ENCODE results near the gene ATOSB.

Gene ATOSB

DNA sequence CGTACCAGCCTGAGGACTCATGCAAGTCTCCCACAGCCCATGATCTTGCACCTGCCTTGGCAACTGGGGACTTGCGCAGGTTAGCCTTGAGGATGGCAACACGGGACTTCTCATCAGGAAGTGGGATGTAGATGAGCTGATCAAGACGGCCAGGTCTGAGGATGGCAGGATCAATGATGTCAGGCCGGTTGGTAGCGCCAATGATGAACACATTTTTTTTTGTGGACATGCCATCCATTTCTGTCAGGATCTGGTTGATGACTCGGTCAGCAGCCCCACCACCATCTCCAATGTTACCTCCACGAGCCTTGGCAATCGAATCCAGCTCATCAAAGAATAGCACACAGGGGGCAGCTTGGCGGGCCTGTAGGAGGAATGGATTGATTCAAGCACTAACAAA lies 56.2 kb downstream of the ATOSB start:
- H3K9ac ChIP-seq (ENCODE audit: low read depth, low read length): no peak overlapping the region
- H3K79me2 ChIP-seq (ENCODE audit: insufficient read depth, low read length): 0 out of 2 replicates have a peak, but pooled peaks cover 4% of the 10 kb centered on the region
- no peaks in the 10 kb centered on the region for H3K4me1 ChIP-seq (ENCODE audit: insufficient read depth, low read length)
- no peak for DNase-seq
- TF ChIP-seq, protein P1, sequence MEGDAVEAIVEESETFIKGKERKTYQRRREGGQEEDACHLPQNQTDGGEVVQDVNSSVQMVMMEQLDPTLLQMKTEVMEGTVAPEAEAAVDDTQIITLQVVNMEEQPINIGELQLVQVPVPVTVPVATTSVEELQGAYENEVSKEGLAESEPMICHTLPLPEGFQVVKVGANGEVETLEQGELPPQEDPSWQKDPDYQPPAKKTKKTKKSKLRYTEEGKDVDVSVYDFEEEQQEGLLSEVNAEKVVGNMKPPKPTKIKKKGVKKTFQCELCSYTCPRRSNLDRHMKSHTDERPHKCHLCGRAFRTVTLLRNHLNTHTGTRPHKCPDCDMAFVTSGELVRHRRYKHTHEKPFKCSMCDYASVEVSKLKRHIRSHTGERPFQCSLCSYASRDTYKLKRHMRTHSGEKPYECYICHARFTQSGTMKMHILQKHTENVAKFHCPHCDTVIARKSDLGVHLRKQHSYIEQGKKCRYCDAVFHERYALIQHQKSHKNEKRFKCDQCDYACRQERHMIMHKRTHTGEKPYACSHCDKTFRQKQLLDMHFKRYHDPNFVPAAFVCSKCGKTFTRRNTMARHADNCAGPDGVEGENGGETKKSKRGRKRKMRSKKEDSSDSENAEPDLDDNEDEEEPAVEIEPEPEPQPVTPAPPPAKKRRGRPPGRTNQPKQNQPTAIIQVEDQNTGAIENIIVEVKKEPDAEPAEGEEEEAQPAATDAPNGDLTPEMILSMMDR (IDR thresholded peaks at IDR 0.05; ENCODE audit: borderline replicate concordance, extremely low read depth, low read length, poor library complexity, severe bottlenecking): no peak
- no peak for TF ChIP-seq EZH2 (IDR thresholded peaks at IDR 0.05; ENCODE audit: borderline replicate concordance, low read depth, low read length, severe bottlenecking)
- no peak overlapping the region for H3K4me2 ChIP-seq (ENCODE audit: insufficient read depth, low read length)
- no peak overlapping the region for H3K27ac ChIP-seq (ENCODE audit: low read length)
- no peak for ATAC-seq (ENCODE audit: insufficient read depth, low read depth)
- H3K9me3 ChIP-seq (ENCODE audit: insufficient read depth, low read length, severe bottlenecking): no peaks in the 10 kb centered on the region
- H3K27me3 ChIP-seq (ENCODE audit: insufficient read depth, low read length, poor library complexity): no peaks in the 10 kb centered on the region
- peaks cover 30% of the 10 kb centered on the region; the same call in 1 of the 2 replicates for H4K20me1 ChIP-seq (ENCODE audit: insufficient read depth, low read length)
- no peak overlapping the region for H3K4me3 ChIP-seq (ENCODE audit: low read depth in 1 of 2, low read length in 2 of 2)
- H3K36me3 ChIP-seq (ENCODE audit: insufficient read depth, low read length): peaks cover 93% of the 10 kb centered on the region
- no peak overlapping the region for H2AFZ ChIP-seq (ENCODE audit: low read depth, low read length)

DNA sequence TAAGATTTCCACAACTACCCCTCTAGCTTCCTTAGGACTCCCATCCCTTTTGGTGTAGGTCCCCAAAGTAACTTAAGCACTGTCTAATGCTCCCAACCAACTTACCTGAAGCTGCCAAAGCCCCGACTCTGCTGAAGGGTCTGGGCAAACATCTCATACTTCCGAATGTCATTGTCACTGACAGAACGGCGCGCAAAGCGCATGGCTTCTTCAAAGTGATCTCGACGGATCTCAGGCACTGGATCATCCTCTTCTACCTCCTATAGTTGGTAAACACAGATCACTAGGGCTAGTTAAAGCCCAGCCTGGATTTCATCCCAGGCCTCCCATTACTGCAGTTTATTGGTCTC lies 58.4 kb downstream of the ATOSB start:
- no peak overlapping the region for H3K4me3 ChIP-seq (ENCODE audit: low read depth in 1 of 2, low read length in 2 of 2)
- no peak for ATAC-seq (ENCODE audit: insufficient read depth, low read depth)
- H3K4me2 ChIP-seq (ENCODE audit: insufficient read depth, low read length): no peak overlapping the region
- no peak overlapping the region for H2AFZ ChIP-seq (ENCODE audit: low read depth, low read length)
- no peak overlapping the region for H3K27ac ChIP-seq (ENCODE audit: low read length)
- peaks cover 25% of the 10 kb centered on the region; the same call in 1 of the 2 replicates for H4K20me1 ChIP-seq (ENCODE audit: insufficient read depth, low read length)
- H3K9ac ChIP-seq (ENCODE audit: low read depth, low read length): no peak overlapping the region
- H3K27me3 ChIP-seq (ENCODE audit: insufficient read depth, low read length, poor library complexity): no peaks in the 10 kb centered on the region
- H3K79me2 ChIP-seq (ENCODE audit: insufficient read depth, low read length): no peaks in the 10 kb centered on the region
- H3K36me3 ChIP-seq (ENCODE audit: insufficient read depth, low read length): peaks cover 88% of the 10 kb centered on the region
- TF ChIP-seq, protein P1 (IDR thresholded peaks at IDR 0.05; ENCODE audit: borderline replicate concordance, extremely low read depth, low read length, poor library complexity, severe bottlenecking): no peak
- TF ChIP-seq EZH2 (IDR thresholded peaks at IDR 0.05; ENCODE audit: borderline replicate concordance, low read depth, low read length, severe bottlenecking): no peak
- no peaks in the 10 kb centered on the region for H3K9me3 ChIP-seq (ENCODE audit: insufficient read depth, low read length, severe bottlenecking)
- H3K4me1 ChIP-seq (ENCODE audit: insufficient read depth, low read length): no peaks in the 10 kb centered on the region
- no peak for DNase-seq

DNA sequence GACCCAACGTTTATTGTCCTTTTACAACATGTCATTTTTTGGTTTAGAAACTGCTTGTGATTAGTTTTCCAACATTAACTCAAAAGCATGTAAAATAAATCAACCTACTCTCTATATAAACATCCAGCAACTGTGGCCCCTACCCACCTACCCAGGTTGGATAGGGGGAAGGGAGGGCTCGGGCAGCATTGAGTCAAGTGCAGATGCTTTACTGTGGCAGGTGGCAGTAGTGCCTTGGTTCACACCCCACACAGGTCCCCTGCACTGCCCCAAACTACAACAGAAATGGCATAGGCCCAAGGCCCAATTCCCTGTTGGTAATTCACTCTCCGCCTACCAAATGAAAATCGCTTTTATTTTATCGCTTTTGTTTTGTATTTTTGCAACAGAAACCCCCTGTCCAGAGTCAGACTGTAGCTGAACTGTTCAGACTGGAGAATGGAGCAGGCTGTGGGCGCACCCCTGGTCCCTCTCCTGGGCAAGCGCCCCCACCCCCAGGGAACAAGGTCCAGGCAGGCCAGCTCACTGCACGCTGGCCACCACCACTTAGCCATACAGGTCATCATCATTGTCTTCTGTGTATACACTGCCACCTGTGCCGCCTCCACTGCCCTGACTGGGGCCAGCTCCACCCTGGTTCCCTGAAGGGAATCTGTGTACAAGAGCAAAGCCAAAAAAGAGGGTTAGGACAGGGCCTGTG lies 58.9 kb downstream of the ATOSB start:
- no peak overlapping the region for H3K4me3 ChIP-seq (ENCODE audit: low read depth in 1 of 2, low read length in 2 of 2)
- no peak overlapping the region for H3K4me2 ChIP-seq (ENCODE audit: insufficient read depth, low read length)
- H3K4me1 ChIP-seq (ENCODE audit: insufficient read depth, low read length): no peaks in the 10 kb centered on the region
- no peak overlapping the region for H3K9ac ChIP-seq (ENCODE audit: low read depth, low read length)
- H3K36me3 ChIP-seq (ENCODE audit: insufficient read depth, low read length): peaks cover 86% of the 10 kb centered on the region
- no peak for TF ChIP-seq EZH2 (IDR thresholded peaks at IDR 0.05; ENCODE audit: borderline replicate concordance, low read depth, low read length, severe bottlenecking)
- TF ChIP-seq, protein P1 (IDR thresholded peaks at IDR 0.05; ENCODE audit: borderline replicate concordance, extremely low read depth, low read length, poor library complexity, severe bottlenecking): no peak
- DNase-seq (no peak), ATAC-seq (ENCODE audit: insufficient read depth, low read depth) (0 out of 3 replicates have a peak, but pooled peaks have one; percentile 13)
- H3K27ac ChIP-seq (ENCODE audit: low read length): no peak overlapping the region
- no peaks in the 10 kb centered on the region for H3K79me2 ChIP-seq (ENCODE audit: insufficient read depth, low read length)
- H2AFZ ChIP-seq (ENCODE audit: low read depth, low read length): no peak overlapping the region
- H3K27me3 ChIP-seq (ENCODE audit: insufficient read depth, low read length, poor library complexity): no peaks in the 10 kb centered on the region
- H3K9me3 ChIP-seq (ENCODE audit: insufficient read depth, low read length, severe bottlenecking): no peaks in the 10 kb centered on the region
- H4K20me1 ChIP-seq (ENCODE audit: insufficient read depth, low read length): peaks cover 24% of the 10 kb centered on the region; the same call in 1 of the 2 replicates
